K562 (cell line): Measurements from ENCODE around the gene SHC1. TPM values are rescaled to one million over a fixed set of nuclear protein-coding genes. Genes with fewer than 3 reads are reported as not detected.

Experiments
- ATF4 ChIP-seq: fragments of 450-650 bp; formaldehyde crosslinking; IDR thresholded peaks from 2 replicates; pipeline ENCODE4 v1.4.0; 2022; ENCODE audit warnings: mild to moderate bottlenecking, moderate library complexity
- ILF3 ChIP-seq: fragments of 450-650 bp; IDR thresholded peaks from 2 replicates; pipeline ENCODE4 v1.6.1; 2018; ENCODE audit warnings: antibody characterized with exemption, mild to moderate bottlenecking, moderate library complexity, borderline replicate concordance
- MAFK ChIP-seq: IDR thresholded peaks from 2 replicates; pipeline ENCODE4 v1.6.1; 2011; ENCODE audit warnings: low read length, improper control_type of control experiment
- NCOA4 ChIP-seq: fragments of 450-650 bp; IDR thresholded peaks from 2 replicates; pipeline ENCODE4 v1.6.1; 2018; ENCODE audit warnings: mild to moderate bottlenecking; ENCODE audit not compliant: partially characterized antibody
- NCOR1 ChIP-seq: fragments of 450-650 bp; IDR thresholded peaks from 2 replicates; pipeline ENCODE4 v1.6.1; 2016; ENCODE audit warnings: mild to moderate bottlenecking, moderate library complexity
- PKNOX1 ChIP-seq: fragments of 450-650 bp; IDR thresholded peaks from 2 replicates; pipeline ENCODE4 v1.6.1; 2016
- RCOR1 ChIP-seq, 2 experiments: IDR thresholded peaks; 2 replicates each; pipeline ENCODE4 v1.6.1; 2012; ENCODE audit warnings: low read depth in 2 of 2, low read length in 2 of 2, borderline replicate concordance in 1 of 2, improper control_type of control experiment in 1 of 2
- SRSF9 ChIP-seq: fragments of 200-400 bp; formaldehyde crosslinking; IDR thresholded peaks from 2 replicates; pipeline ENCODE4 v1.6.1; 2017; ENCODE audit warnings: low read depth, low read length, borderline replicate concordance
- THRAP3 ChIP-seq: fragments of 450-650 bp; IDR thresholded peaks from 2 replicates; pipeline ENCODE4 v1.6.1; 2016; ENCODE audit warnings: mild to moderate bottlenecking, inconsistent platforms, borderline replicate concordance
- ZNF146 ChIP-seq: IDR thresholded peaks from one replicate; pipeline ENCODE4 v1.6.1; 2018; ENCODE audit warnings: missing compliant biosample characterization; ENCODE audit not compliant: unreplicated experiment
- ZNF232 ChIP-seq: sonication (generic); formaldehyde crosslinking; IDR thresholded peaks from 2 replicates; pipeline ENCODE4 v1.8.0; 2022; ENCODE audit warnings: mild to moderate bottlenecking, missing genetic modification reagents
- ZNF561 ChIP-seq: fragments of 450-650 bp; formaldehyde crosslinking; conservative IDR thresholded peaks from 2 replicates; pipeline ENCODE4 v1.4.0; 2020; ENCODE audit warnings: mild to moderate bottlenecking, moderate library complexity
- polyA plus RNA-seq, 8 experiments: library from polyadenylated mRNA; depleted of rRNA in 4 of 8; stranded (reverse) in 5 of 8; unstranded in 3 of 8; fragments of >200 nt; fragmentation: Nextera tagmentation in 2 of 8; fragmentation: Illumina TruSeq in 1 of 8; extraction: Ambion mirVana in 2 of 8; extraction: Trizol in 1 of 8; gene quantifications; 2 replicates each; pipeline versions ENCODE4 v1.2.1 to v1.2.3, GENCODE V29; 2011 to 2014; ENCODE audit warnings: inconsistent platforms in 1 of 8, missing spikeins in 1 of 8
- total RNA-seq, 7 experiments: library from RNA; depleted of rRNA in 6 of 7; stranded (reverse); fragments of >200 nt in 6 of 7; fragmentation: Illumina TruSeq in 2 of 7; extraction: Trizol in 2 of 7; gene quantifications; 2 replicates each; pipeline versions ENCODE4 v1.2.1 to v1.2.3, GENCODE V29; 2011 to 2021; ENCODE audit warnings: low replicate concordance in 1 of 7
- TF ChIP-seq, protein P1 (sequence below): sonication (generic); formaldehyde crosslinking; IDR thresholded peaks from 2 replicates; pipeline ENCODE4 v1.8.1; 2023; ENCODE audit warnings: mild to moderate bottlenecking, missing genetic modification reagents
- TF ChIP-seq, protein P2 (sequence below): fragments of 250-450 bp; sonication (Bioruptor Pico); IDR thresholded peaks from 2 replicates; pipeline ENCODE4 v1.4.0; 2020; ENCODE audit warnings: mild to moderate bottlenecking, moderate library complexity
- TF ChIP-seq, protein P3 (sequence below), 2 experiments: IDR thresholded peaks in 1 of 2; conservative IDR thresholded peaks in 1 of 2; 2 replicates each; pipeline ENCODE4 v1.6.1; 2016; ENCODE audit warnings: low read depth in 2 of 2, mild to moderate bottlenecking in 1 of 2, missing compliant biosample characterization in 1 of 2, missing genetic modification characterization in 1 of 2, moderate library complexity in 1 of 2
- TF ChIP-seq, protein P4 (sequence below): fragments of 250-450 bp; sonication (Bioruptor Pico); IDR thresholded peaks from 2 replicates; pipeline ENCODE4 v1.8.0; 2021; ENCODE audit warnings: moderate library complexity, mild to moderate bottlenecking, inconsistent platforms

The SHC1 gene
- total and polyA plus RNA-seq, 9 of the 15 experiments (the other 6 are each of a cell fraction or from before 2014, with no cell fraction given): 4.1 to 113 (median 51.9) TPM

DNA sequence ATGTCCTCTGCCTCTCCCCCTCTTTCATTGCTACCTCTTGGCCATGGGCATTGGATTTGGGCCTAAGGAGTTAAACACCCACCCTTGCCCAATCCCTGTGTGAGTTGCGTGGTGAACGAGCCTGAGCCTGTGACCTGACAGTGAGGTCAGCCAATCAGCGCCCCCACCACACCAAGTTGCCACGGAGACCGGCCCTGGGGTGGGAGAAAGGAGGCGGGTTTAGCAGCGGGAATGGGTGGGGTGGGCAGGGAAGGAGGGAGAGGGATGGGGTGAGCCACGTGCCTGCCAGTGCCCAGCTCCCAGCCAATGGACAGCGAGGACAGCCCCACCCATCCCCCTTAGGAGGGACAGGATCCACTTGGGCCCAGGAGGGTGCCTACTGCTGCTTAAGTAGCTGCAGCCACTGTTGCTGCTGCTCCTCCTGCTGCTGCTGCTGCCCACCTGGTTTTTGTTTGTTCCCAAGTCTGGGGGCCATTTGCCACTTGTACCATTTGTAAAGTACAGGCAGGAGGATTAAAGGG, 41.5 kb upstream of the SHC1 start (continued):
- no peak for TF ChIP-seq NCOA4
- TF ChIP-seq ILF3: no peak
- TF ChIP-seq, protein P1, sequence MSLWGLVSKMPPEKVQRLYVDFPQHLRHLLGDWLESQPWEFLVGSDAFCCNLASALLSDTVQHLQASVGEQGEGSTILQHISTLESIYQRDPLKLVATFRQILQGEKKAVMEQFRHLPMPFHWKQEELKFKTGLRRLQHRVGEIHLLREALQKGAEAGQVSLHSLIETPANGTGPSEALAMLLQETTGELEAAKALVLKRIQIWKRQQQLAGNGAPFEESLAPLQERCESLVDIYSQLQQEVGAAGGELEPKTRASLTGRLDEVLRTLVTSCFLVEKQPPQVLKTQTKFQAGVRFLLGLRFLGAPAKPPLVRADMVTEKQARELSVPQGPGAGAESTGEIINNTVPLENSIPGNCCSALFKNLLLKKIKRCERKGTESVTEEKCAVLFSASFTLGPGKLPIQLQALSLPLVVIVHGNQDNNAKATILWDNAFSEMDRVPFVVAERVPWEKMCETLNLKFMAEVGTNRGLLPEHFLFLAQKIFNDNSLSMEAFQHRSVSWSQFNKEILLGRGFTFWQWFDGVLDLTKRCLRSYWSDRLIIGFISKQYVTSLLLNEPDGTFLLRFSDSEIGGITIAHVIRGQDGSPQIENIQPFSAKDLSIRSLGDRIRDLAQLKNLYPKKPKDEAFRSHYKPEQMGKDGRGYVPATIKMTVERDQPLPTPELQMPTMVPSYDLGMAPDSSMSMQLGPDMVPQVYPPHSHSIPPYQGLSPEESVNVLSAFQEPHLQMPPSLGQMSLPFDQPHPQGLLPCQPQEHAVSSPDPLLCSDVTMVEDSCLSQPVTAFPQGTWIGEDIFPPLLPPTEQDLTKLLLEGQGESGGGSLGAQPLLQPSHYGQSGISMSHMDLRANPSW (CRISPR knock-in tag): no peak
- TF ChIP-seq ZNF146 (CRISPR knock-in tag): no peak
- TF ChIP-seq RCOR1 (IDR thresholded peaks at IDR 0.05; ENCODE audit: borderline replicate concordance in 1 of 2, low read depth in 2 of 2, low read length in 2 of 2): no peak
- TF ChIP-seq, protein P2, sequence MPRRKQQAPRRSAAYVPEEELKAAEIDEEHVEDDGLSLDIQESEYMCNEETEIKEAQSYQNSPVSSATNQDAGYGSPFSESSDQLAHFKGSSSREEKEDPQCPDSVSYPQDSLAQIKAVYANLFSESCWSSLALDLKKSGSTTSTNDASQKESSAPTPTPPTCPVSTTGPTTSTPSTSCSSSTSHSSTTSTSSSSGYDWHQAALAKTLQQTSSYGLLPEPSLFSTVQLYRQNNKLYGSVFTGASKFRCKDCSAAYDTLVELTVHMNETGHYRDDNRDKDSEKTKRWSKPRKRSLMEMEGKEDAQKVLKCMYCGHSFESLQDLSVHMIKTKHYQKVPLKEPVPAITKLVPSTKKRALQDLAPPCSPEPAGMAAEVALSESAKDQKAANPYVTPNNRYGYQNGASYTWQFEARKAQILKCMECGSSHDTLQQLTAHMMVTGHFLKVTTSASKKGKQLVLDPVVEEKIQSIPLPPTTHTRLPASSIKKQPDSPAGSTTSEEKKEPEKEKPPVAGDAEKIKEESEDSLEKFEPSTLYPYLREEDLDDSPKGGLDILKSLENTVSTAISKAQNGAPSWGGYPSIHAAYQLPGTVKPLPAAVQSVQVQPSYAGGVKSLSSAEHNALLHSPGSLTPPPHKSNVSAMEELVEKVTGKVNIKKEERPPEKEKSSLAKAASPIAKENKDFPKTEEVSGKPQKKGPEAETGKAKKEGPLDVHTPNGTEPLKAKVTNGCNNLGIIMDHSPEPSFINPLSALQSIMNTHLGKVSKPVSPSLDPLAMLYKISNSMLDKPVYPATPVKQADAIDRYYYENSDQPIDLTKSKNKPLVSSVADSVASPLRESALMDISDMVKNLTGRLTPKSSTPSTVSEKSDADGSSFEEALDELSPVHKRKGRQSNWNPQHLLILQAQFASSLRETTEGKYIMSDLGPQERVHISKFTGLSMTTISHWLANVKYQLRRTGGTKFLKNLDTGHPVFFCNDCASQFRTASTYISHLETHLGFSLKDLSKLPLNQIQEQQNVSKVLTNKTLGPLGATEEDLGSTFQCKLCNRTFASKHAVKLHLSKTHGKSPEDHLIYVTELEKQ: no peak
- TF ChIP-seq, protein P3, sequence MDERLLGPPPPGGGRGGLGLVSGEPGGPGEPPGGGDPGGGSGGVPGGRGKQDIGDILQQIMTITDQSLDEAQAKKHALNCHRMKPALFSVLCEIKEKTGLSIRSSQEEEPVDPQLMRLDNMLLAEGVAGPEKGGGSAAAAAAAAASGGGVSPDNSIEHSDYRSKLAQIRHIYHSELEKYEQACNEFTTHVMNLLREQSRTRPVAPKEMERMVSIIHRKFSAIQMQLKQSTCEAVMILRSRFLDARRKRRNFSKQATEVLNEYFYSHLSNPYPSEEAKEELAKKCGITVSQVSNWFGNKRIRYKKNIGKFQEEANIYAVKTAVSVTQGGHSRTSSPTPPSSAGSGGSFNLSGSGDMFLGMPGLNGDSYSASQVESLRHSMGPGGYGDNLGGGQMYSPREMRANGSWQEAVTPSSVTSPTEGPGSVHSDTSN (CRISPR knock-in tag; IDR thresholded peaks at IDR 0.05; ENCODE audit: low read depth): no peak
- TF ChIP-seq, protein P3 (tag; conservative IDR thresholded peaks at IDR 0.05; ENCODE audit: low read depth): peak; percentile 50
- peak; percentile 95 for TF ChIP-seq PKNOX1
- TF ChIP-seq NCOR1: no peak
- TF ChIP-seq, protein P4, sequence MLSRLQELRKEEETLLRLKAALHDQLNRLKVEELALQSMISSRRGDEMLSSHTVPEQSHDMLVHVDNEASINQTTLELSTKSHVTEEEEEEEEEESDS: no peak
- TF ChIP-seq THRAP3: no peak
- no peak for TF ChIP-seq MAFK
- no peak for TF ChIP-seq ATF4
- TF ChIP-seq SRSF9: no peak
- no peak for TF ChIP-seq ZNF232 (CRISPR knock-in tag)
- TF ChIP-seq ZNF561 (CRISPR knock-in tag): no peak
